NCI-H2227 (cell line): ENCODE results near the gene CLTB.
"Not testable (repeated sequence)": the region's sequence is repeated elsewhere in the genome, so short reads cannot be mapped to it uniquely, and the experiment has no call there.

ENCODE experiments used
- DNase-seq: peaks from one replicate; lab custom pipeline; 2025; ENCODE audit not compliant: unreplicated experiment; lab: John Stamatoyannopoulos, UW

CLTB gene

GRCh38 chr5:176415952-176416924 lies at the start of gene CLTB:
TSS of gene CLTB (minus strand) at chr5:176416539. CDS start at chr5:176416363, 176 bp downstream.
- peak; percentile 84 for DNase-seq

- DNase-seq: no peak
Observed at GRCh38 chr5:176463113-176463764, 46.9 kb upstream of the CLTB start.

- no peak for DNase-seq
Observed at GRCh38 chr5:176461349-176461748, 45.0 kb upstream of the CLTB start.

GRCh38 chr5:176458904-176459561 lies 42.7 kb upstream of the CLTB start:
- DNase-seq: no peak

GRCh38 chr5:176454724-176455394 lies 38.5 kb upstream of the CLTB start:
- no peak for DNase-seq

- DNase-seq: no peak
Observed at GRCh38 chr5:176450077-176450476, 33.7 kb upstream of the CLTB start.

- peak; percentile 96 for DNase-seq
Observed at GRCh38 chr5:176447978-176448608, 31.8 kb upstream of the CLTB start, which contains the start of gene FAF2. TSS of gene FAF2 (plus strand) at chr5:176448385. CDS start at chr5:176448408, 23 bp downstream.

GRCh38 chr5:176447591-176447977 lies 31.2 kb upstream of the CLTB start:
- DNase-seq: peak; percentile 53

- peak; percentile 23 for DNase-seq
Observed at GRCh38 chr5:176446884-176447590, 30.7 kb upstream of the CLTB start.

GRCh38 chr5:176446028-176446665 lies 29.8 kb upstream of the CLTB start:
- DNase-seq: no peak

GRCh38 chr5:176444742-176445141 lies 28.4 kb upstream of the CLTB start:
- DNase-seq: no peak

GRCh38 chr5:176442911-176443310 lies 26.6 kb upstream of the CLTB start:
- not testable (repeated sequence) for DNase-seq

GRCh38 chr5:176441921-176442323 lies 25.6 kb upstream of the CLTB start:
- DNase-seq: no peak

- no peak for DNase-seq
Observed at GRCh38 chr5:176440927-176441706, 24.8 kb upstream of the CLTB start.

GRCh38 chr5:176438959-176439757 lies 22.8 kb upstream of the CLTB start:
- no peak for DNase-seq

GRCh38 chr5:176436656-176437055 lies 20.3 kb upstream of the CLTB start:
- no peak for DNase-seq

GRCh38 chr5:176432707-176433106 lies 16.4 kb upstream of the CLTB start:
- no peak for DNase-seq

- no peak for DNase-seq
Observed at GRCh38 chr5:176429972-176430371, 13.6 kb upstream of the CLTB start.
